ENCODE data around the gene SPRN.
A peak's percentile ranks its signal among the peaks of the same experiment; 100 is the strongest.
"Not testable (repeated sequence)": the region's sequence is repeated elsewhere in the genome, so short reads cannot be mapped to it uniquely, and the experiment has no call there.

SPRN gene

GRCh38 chr10:133439517-133440461 lies 15.4 kb upstream of the SPRN start:
- DNase-seq, result no peak

- DNase-seq, result peak; percentile 22 to 60
Observed at GRCh38 chr10:133438711-133439273, 14.4 kb upstream of the SPRN start.

- not testable (repeated sequence) for DNase-seq
Observed at GRCh38 chr10:133432789-133433188, 8.4 kb upstream of the SPRN start.

- DNase-seq, result not testable (repeated sequence)
Observed at GRCh38 chr10:133431888-133432613, 7.6 kb upstream of the SPRN start.

GRCh38 chr10:133429571-133429970 lies 5.1 kb upstream of the SPRN start:
- not testable (repeated sequence) for DNase-seq

- not testable (repeated sequence) for DNase-seq
Observed at GRCh38 chr10:133424102-133424501, 323 bp downstream of the SPRN start.

- no peak for DNase-seq
Observed at GRCh38 chr10:133422807-133423771, 1.3 kb downstream of the SPRN start.

- no peak for DNase-seq
Observed at GRCh38 chr10:133422223-133422806, 2.1 kb downstream of the SPRN start.

- DNase-seq, result no peak
Observed at GRCh38 chr10:133421336-133422222, 2.8 kb downstream of the SPRN start.

GRCh38 chr10:133420579-133420978 lies 3.8 kb downstream of the SPRN start:
- no peak for DNase-seq

- no peak for DNase-seq
Observed at GRCh38 chr10:133420028-133420427, 4.4 kb downstream of the SPRN start.

GRCh38 chr10:133419211-133419950 lies 5.0 kb downstream of the SPRN start:
- no peak for DNase-seq

GRCh38 chr10:133418289-133418993 lies 6.0 kb downstream of the SPRN start:
- no peak for DNase-seq

- no peak for DNase-seq
Observed at GRCh38 chr10:133415752-133416151, 8.7 kb downstream of the SPRN start.

GRCh38 chr10:133414401-133414800 lies 10.0 kb downstream of the SPRN start:
- not testable (repeated sequence) for DNase-seq

GRCh38 chr10:133412381-133412711 lies 12.1 kb downstream of the SPRN start:
- DNase-seq, result no peak

GRCh38 chr10:133411523-133412380 lies 12.7 kb downstream of the SPRN start:
- no peak for DNase-seq

GRCh38 chr10:133405844-133406527 lies 18.4 kb downstream of the SPRN start:
- no peak for DNase-seq
